Fibroblast of villous mesenchyme (primary cell): ENCODE data around the gene OXTR. TPM values are rescaled to one million over a fixed set of nuclear protein-coding genes. Genes with fewer than 3 reads are reported as not detected.

Experiments used
- DNase-seq: peaks from one replicate; pipeline ENCODE4 v3.0.0-alpha.2; 2010; ENCODE audit warnings: low read depth
- H3K4me3 ChIP-seq: 2 replicates; pipeline ENCODE4 v1.5.1; 2011; ENCODE audit warnings: low read depth, mild to moderate bottlenecking, low read length
- CTCF ChIP-seq: IDR thresholded peaks from 2 replicates; pipeline ENCODE4 v1.5.1; 2012; ENCODE audit warnings: low read depth, mild to moderate bottlenecking, low read length; ENCODE audit not compliant: insufficient read depth
- total RNA-seq: library from RNA; depleted of rRNA; stranded (reverse); fragments of >200 nt; gene quantifications from 2 replicates; pipeline ENCODE4 v1.2.3, GENCODE V29; 2012

OXTR gene
- total RNA-seq, 1 donor, result 310 TPM

- H3K4me3 ChIP-seq, result no peak overlapping the region
- no peak for DNase-seq
- no peak for TF ChIP-seq CTCF
Observed at GRCh38 chr3:8705575-8705974, 63.8 kb downstream of the OXTR start.

DNA sequence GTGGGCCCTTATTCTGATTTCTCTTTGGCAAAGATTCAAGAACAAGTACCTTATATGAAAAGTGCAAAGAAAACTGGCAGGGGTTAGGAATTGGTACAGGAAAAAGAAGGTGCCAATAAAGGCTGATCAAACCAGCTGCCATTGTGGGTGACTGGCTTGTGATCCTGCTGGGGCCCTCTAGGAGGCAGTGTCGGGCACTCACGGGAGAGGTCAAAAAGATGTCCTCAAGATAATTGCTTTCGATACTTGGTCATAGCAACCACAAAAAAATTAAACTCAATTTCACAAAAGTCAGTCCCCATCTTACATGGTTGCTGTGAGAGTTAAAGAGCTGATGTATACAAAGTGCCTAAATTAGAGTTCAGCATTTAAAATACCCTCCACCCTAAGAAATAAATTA is 66.9 kb downstream of the OXTR start:
- DNase-seq, result no peak
- H3K4me3 ChIP-seq, result no peak overlapping the region
- TF ChIP-seq CTCF, result peak; percentile 46

Other genes starting within 250 kb of the OXTR start
- 0.32 TPM in 1 of 2 replicates, not detected in the other for gene SSUH2, start 124.8 kb downstream of the OXTR start, total RNA-seq
- not detected in 2 replicates for gene CAV3, start 35.8 kb downstream of the OXTR start, total RNA-seq
- gene RAD18, start 193.9 kb upstream of the OXTR start, total RNA-seq, result 11.9 and 18.1 TPM in 2 replicates